ENCODE results near the gene KRTAP3-1. TPM values are rescaled to one million over a fixed set of nuclear protein-coding genes. Genes with fewer than 3 reads are reported as not detected.

The KRTAP3-1 gene
- total RNA-seq, 3 donors from 2014 or later: not detected

DNA sequence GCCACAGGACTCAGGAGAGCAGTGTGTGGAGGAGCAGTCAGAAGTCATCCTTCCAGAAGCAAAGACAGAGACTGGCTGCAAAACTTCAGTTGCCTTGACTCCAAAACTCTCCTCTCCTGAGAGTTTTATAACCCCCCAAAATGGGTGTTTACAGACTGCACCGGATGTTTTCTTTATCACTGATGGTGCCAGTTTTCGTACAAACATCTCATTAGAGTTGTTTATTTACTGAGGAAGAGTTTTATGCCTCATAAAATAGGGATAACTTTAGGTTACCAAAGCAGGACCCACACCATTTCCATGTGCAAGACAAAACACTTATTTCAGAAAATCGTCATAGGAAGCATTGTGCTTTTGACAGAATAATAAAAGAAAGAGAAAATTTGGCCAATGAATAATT is 24.7 kb downstream of the KRTAP3-1 start, which contains the start of gene KRT40:
KRT40 (minus strand) TSS at position 101 of the 400 bp plus-strand sequence; CDS start at position 48, 53 bp downstream.
- H3K36me3 ChIP-seq: no peaks in the 10 kb centered on the region
- DNase-seq (ENCODE audit: low spot score in 2 of 2): no peak
- TF ChIP-seq CTCF (IDR thresholded peaks at IDR 0.05) (no peak), POLR2AphosphoS5 (IDR thresholded peaks at IDR 0.05) (no peak), POLR2A (IDR thresholded peaks at IDR 0.05) (no peak)
- no peaks in the 10 kb centered on the region for H3K27me3 ChIP-seq
- no peaks in the 10 kb centered on the region for H3K9me3 ChIP-seq
- H3K27ac ChIP-seq: no peak within 1 kb of the TSS
- no peak within 1 kb of the TSS for H3K4me3 ChIP-seq
- intact Hi-C loops (cut with DNase I; ENCODE audit: low total_unique reads): loop anchor here (5.0 kb wide), 1 partner anchor 118 kb away; the partner anchor contains the start of gene KRTAP4-16
- H3K4me1 ChIP-seq: no peaks in the 10 kb centered on the region

DNA sequence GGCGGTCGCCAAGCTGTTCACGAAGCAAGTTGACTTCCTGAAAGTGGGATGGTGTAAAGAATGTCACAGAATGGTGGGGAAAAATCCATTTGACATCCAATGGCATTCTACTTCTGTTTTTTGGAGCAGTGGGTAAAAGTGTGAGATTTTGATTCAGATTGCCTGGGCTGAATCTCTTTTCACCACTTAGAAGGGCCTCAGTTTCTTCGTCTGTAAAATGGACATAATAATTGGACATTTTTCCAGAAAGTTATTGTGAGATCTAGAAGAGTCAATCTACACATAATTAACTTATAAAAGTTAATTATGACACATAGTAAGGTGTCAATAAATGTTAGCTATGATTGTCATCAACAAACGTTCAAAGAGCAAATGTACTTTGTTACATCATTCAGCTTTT is 27.8 kb downstream of the KRTAP3-1 start:
- intact Hi-C loops (cut with DNase I; ENCODE audit: low total_unique reads): loop anchor here (5.0 kb wide), 1 partner anchor 121 kb away; the partner anchor contains the start of gene KRTAP4-16

DNA sequence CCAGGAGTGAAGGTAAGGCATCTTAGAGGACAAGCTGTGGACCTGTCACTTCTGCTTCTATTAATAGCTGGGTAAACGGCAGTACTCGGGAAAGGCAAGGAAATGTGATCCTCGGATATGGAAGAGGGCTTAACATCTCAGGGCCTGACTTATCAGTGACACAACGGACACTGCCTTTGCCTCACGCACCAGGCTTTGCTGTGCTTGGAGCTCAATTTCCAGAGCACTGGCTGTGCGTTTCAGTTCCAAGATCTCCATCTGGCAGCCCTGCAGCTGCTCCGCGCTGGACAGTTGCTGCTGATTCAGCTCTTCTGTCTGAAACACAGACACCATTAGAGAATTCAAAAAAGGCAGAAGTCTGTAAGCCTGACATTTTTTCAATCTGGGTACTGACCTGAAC is 28.3 kb downstream of the KRTAP3-1 start:
- no peaks in the 10 kb centered on the region for H3K4me1 ChIP-seq
- no peaks in the 10 kb centered on the region for H3K9me3 ChIP-seq
- H3K36me3 ChIP-seq: no peaks in the 10 kb centered on the region
- H3K27me3 ChIP-seq: no peaks in the 10 kb centered on the region
- TF ChIP-seq CTCF (IDR thresholded peaks at IDR 0.05) (no peak), POLR2A (IDR thresholded peaks at IDR 0.05) (no peak), POLR2AphosphoS5 (IDR thresholded peaks at IDR 0.05) (no peak)
- intact Hi-C loops (cut with DNase I; ENCODE audit: low total_unique reads): loop anchor here (5.0 kb wide), 1 partner anchor 122 kb away; the partner anchor contains the start of gene KRTAP4-16
- peak overlapping the region in 1 of 3 donors; percentile 33 for H3K4me3 ChIP-seq
- H3K27ac ChIP-seq: peak overlapping the region; percentile 22 to 32
- DNase-seq (ENCODE audit: low spot score in 2 of 2): no peak

More for the DNA sequence above, 27.8 kb downstream of the KRTAP3-1 start:
- no peak for TF ChIP-seq POLR2AphosphoS5 (IDR thresholded peaks at IDR 0.05)
- no peak for TF ChIP-seq CTCF (IDR thresholded peaks at IDR 0.05)
- no peak for TF ChIP-seq POLR2A (IDR thresholded peaks at IDR 0.05)
- DNase-seq (ENCODE audit: low spot score in 2 of 2): no peak
- no peaks in the 10 kb centered on the region for H3K36me3 ChIP-seq
- H3K27ac ChIP-seq: peak overlapping the region; percentile 22 to 32
- H3K4me1 ChIP-seq: no peaks in the 10 kb centered on the region
- H3K4me3 ChIP-seq: peak overlapping the region in 1 of 3 donors; percentile 33
- H3K9me3 ChIP-seq: no peaks in the 10 kb centered on the region
- no peaks in the 10 kb centered on the region for H3K27me3 ChIP-seq

GRCh38 chr17:40980117-40980516 is 28.8 kb downstream of the KRTAP3-1 start:
- H3K4me1 ChIP-seq: no peaks in the 10 kb centered on the region
- H3K27me3 ChIP-seq: no peaks in the 10 kb centered on the region
- intact Hi-C loops (cut with DNase I; ENCODE audit: low total_unique reads): loop anchor here (5.0 kb wide), 1 partner anchor 122 kb away; the partner anchor contains the start of gene KRTAP4-16
- DNase-seq (ENCODE audit: low spot score in 2 of 2): no peak
- H3K4me3 ChIP-seq: no peak overlapping the region
- H3K36me3 ChIP-seq: no peaks in the 10 kb centered on the region
- no peak for TF ChIP-seq CTCF (IDR thresholded peaks at IDR 0.05)
- TF ChIP-seq POLR2A (IDR thresholded peaks at IDR 0.05): no peak
- no peak for TF ChIP-seq POLR2AphosphoS5 (IDR thresholded peaks at IDR 0.05)
- H3K27ac ChIP-seq: no peak overlapping the region
- no peaks in the 10 kb centered on the region for H3K9me3 ChIP-seq

GRCh38 chr17:40978575-40979151 is 30.3 kb downstream of the KRTAP3-1 start:
- H3K36me3 ChIP-seq: no peaks in the 10 kb centered on the region
- no peak overlapping the region for H3K4me3 ChIP-seq
- H3K4me1 ChIP-seq: no peaks in the 10 kb centered on the region
- DNase-seq (ENCODE audit: low spot score in 2 of 2): no peak
- intact Hi-C loops (cut with DNase I; ENCODE audit: low total_unique reads): no loop called here
- H3K9me3 ChIP-seq: no peaks in the 10 kb centered on the region
- H3K27ac ChIP-seq: peak overlapping the region; percentile 64 to 82
- H3K27me3 ChIP-seq: no peaks in the 10 kb centered on the region
- TF ChIP-seq POLR2AphosphoS5 (IDR thresholded peaks at IDR 0.05) (no peak), CTCF (IDR thresholded peaks at IDR 0.05) (no peak), POLR2A (IDR thresholded peaks at IDR 0.05) (no peak)
